DMS114 treated with DMSO at 0.1 percent for 48 hours (cell line): Measurements from ENCODE around the gene RAB34.

Source experiments
- DNase-seq: peaks from one replicate; lab custom pipeline; 2025; ENCODE audit not compliant: unreplicated experiment; lab: John Stamatoyannopoulos, UW

Gene RAB34

GRCh38 chr17:28688481-28688880, 29.2 kb downstream of the RAB34 start:
- no peak for DNase-seq

GRCh38 chr17:28686296-28686695, 31.4 kb downstream of the RAB34 start:
- no peak for DNase-seq

GRCh38 chr17:28685366-28685765, 32.3 kb downstream of the RAB34 start:
- no peak for DNase-seq

- peak; percentile 16 for DNase-seq
Measured at GRCh38 chr17:28684963-28685362, 32.7 kb downstream of the RAB34 start.

- DNase-seq: no peak
Measured at GRCh38 chr17:28682655-28683054, 35.0 kb downstream of the RAB34 start.

- no peak for DNase-seq
Measured at GRCh38 chr17:28675980-28676379, 41.7 kb downstream of the RAB34 start.

- no peak for DNase-seq
Measured at GRCh38 chr17:28675490-28675889, 42.2 kb downstream of the RAB34 start.

- no peak for DNase-seq
Measured at GRCh38 chr17:28669918-28670317, 47.8 kb downstream of the RAB34 start.

- no peak for DNase-seq
Measured at GRCh38 chr17:28667870-28668269, 49.8 kb downstream of the RAB34 start.

GRCh38 chr17:28665994-28666393, 51.7 kb downstream of the RAB34 start:
- no peak for DNase-seq
